ENCODE results near the gene DOHH. TPM values are rescaled to one million over a fixed set of nuclear protein-coding genes. Genes with fewer than 3 reads are reported as not detected.

Gene DOHH
- total and polyA plus RNA-seq, 10 donors = 6.6 to 16.8 (median 10.7) TPM

DNA sequence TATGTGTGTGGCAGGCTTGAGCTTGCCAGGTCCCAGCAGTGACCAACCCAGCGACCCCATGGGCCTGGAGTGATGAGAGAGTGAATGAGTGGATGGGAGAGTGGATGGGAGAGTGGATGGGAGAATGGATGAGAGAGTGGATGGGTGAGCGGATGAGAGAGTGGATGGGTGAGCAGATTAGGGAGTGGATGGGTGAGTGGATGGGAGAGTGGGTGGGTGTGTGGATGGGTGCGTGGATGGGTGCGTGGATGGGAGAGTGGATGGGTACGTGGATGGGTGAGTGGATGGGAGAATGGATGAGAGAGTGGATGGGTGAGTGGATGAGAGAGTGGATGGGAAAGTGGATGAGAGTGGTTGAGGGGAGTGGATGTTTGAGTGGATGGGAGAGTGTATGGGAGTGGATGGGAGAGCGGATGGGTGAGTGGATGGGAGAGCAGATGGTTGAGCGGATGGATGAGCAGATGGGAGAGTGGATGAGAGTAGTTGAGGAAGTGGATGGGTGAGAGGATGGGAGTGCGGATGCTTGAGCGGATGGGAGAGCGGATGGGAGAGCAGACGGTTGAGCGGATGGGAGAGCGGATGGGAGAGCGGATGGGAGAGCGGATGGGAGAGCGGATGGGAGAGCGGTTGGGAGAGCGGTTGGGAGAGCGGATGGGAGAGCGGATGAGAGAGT is 28.2 kb upstream of the DOHH start:
- H3K27ac ChIP-seq = no peak overlapping the region
- DNase-seq = no peak
- peaks cover 10 to 84% (median 72%) of the 10 kb centered on the region in 6 donors for H3K36me3 ChIP-seq
- no peaks in the 10 kb centered on the region for H3K4me1 ChIP-seq
- intact Hi-C loops (cut with DNase I; ENCODE audit: low total_unique reads) = no loop called here
- 91 to 99% (median 94%) methylated on average over 20 of the region's 20 CpGs for WGBS, 5 donors
- H3K27me3 ChIP-seq (replicated peaks in 1 of 7) = no peaks in the 10 kb centered on the region
- H3K4me3 ChIP-seq = no peak overlapping the region
- no peak for TF ChIP-seq POLR2AphosphoS5 (IDR thresholded peaks at IDR 0.05)
- no peak for TF ChIP-seq POLR2A (IDR thresholded peaks at IDR 0.05)
- TF ChIP-seq, protein P1, sequence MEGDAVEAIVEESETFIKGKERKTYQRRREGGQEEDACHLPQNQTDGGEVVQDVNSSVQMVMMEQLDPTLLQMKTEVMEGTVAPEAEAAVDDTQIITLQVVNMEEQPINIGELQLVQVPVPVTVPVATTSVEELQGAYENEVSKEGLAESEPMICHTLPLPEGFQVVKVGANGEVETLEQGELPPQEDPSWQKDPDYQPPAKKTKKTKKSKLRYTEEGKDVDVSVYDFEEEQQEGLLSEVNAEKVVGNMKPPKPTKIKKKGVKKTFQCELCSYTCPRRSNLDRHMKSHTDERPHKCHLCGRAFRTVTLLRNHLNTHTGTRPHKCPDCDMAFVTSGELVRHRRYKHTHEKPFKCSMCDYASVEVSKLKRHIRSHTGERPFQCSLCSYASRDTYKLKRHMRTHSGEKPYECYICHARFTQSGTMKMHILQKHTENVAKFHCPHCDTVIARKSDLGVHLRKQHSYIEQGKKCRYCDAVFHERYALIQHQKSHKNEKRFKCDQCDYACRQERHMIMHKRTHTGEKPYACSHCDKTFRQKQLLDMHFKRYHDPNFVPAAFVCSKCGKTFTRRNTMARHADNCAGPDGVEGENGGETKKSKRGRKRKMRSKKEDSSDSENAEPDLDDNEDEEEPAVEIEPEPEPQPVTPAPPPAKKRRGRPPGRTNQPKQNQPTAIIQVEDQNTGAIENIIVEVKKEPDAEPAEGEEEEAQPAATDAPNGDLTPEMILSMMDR (IDR thresholded peaks at IDR 0.05 in 8 of 11, conservative IDR thresholded peaks at IDR 0.05 in 3 of 11) = no peak
- H3K9me3 ChIP-seq = no peaks in the 10 kb centered on the region

DNA sequence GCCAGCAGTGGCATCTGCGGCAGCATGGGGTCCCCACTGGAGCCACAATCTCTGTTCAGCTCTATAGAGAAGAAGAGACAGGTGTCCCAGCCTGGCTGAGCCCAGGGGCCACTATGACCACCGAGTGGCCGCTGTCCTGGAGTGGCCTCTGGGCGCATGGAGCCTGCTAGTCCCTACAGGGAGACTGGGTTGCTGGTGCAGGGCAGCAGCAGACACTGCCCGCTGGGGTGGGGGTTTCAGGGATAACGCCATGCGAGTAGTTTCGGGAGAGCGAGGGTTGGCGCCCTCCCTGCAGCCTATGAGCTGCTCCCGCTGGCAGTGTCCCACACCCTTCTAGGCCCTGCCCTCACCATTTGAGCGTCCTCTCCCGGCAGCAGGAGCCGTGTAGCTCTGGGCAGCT is 27.6 kb upstream of the DOHH start:
- Histone ChIP-seq H3K4me3 (no peak overlapping the region), H3K36me3 (peaks cover 10 to 84% (median 72%) of the 10 kb centered on the region in 6 donors), H3K4me1 (no peaks in the 10 kb centered on the region), H3K9me3 (no peaks in the 10 kb centered on the region), H3K27me3 (replicated peaks in 1 of 7) (no peaks in the 10 kb centered on the region), H3K27ac (no peak overlapping the region)
- no peak for DNase-seq
- 96 to 99% (median 97%) methylated on average over 12 to 14 of the region's 14 CpGs for WGBS, 5 donors
- intact Hi-C loops (cut with DNase I; ENCODE audit: low total_unique reads) = no loop called here
- TF ChIP-seq POLR2AphosphoS5 (IDR thresholded peaks at IDR 0.05) = no peak
- TF ChIP-seq, protein P1 (IDR thresholded peaks at IDR 0.05 in 8 of 11, conservative IDR thresholded peaks at IDR 0.05 in 3 of 11) = no peak
- TF ChIP-seq POLR2A (IDR thresholded peaks at IDR 0.05) = no peak

DNA sequence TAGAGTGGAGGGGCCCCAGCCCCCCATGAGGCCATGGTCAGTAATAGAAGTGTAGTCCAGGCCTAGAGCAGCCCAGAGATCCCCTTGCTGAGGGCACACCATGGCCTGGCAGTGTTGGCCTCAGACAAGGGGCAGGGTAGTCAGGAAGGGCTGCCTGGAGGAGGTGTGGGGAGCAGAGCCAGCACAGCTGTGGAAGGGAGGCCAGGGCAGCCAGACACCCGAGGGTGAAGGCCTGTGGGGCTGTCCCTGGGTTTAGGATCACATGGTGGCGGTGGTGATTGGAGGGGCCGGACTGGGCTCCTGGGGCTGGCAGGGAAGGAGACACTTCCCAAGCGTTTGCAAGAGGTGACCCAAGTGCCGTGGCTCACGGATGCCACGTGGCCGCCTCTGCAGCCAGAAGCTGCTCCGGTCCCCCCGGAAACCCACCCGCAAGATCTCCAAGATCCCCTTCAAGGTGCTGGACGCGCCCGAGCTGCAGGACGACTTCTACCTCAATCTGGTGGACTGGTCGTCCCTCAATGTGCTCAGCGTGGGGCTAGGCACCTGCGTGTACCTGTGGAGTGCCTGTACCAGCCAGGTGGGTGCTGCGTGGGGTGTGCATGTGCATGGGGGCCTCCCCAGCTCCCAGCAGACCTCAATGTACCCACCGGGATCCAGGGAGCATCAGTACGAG is 26.9 kb upstream of the DOHH start:
- TF ChIP-seq, protein P1 (IDR thresholded peaks at IDR 0.05 in 8 of 11, conservative IDR thresholded peaks at IDR 0.05 in 3 of 11) = no peak
- TF ChIP-seq POLR2A (IDR thresholded peaks at IDR 0.05) (no peak), POLR2AphosphoS5 (IDR thresholded peaks at IDR 0.05) (no peak)
- Histone ChIP-seq H3K36me3 (peaks cover 10 to 84% (median 71%) of the 10 kb centered on the region in 6 donors), H3K27ac (no peak overlapping the region), H3K4me3 (no peak overlapping the region), H3K27me3 (replicated peaks in 1 of 7) (no peaks in the 10 kb centered on the region), H3K4me1 (no peaks in the 10 kb centered on the region), H3K9me3 (no peaks in the 10 kb centered on the region)
- 94 to 99% (median 96%) methylated on average over 17 to 21 of the region's 21 CpGs for WGBS, 5 donors
- intact Hi-C loops (cut with DNase I; ENCODE audit: low total_unique reads) = no loop called here
- no peak for DNase-seq

DNA sequence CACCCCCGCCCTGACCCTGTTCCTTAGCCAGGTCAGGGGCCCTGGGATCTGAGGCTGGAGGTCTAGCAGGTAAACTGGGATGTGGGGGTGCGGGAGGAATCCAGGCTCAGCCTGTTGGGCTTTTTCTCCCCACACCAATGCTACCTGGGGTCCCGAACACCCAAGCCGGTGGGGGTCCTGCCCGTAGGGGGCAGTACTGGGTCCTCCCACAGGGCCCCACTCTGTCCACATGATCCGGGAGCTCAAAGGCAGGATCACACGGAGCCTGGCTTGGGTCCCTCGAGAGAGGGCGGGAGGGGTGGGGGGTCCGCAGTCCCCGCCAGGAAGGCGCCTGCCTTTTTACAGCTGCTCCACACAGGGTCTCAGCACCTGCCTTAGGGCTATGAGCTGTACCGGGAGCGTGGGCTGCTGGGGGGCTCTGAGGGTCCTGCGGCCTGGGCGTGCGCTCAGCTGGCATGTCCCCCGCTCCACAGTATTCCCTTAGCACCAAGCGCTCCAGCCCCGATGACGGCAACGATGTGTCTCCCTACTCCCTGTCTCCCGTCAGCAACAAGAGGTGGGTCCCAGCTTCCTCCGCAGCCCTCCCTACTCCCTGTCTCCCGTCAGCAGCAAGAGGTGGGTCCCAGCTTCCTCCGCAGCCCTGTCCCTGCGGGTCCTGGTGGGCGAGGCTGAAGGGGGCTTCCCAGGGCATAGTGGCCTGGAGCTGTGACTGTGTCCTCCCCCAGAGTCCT is 26.2 kb upstream of the DOHH start:
- DNase-seq = no peak
- H3K4me1 ChIP-seq = no peaks in the 10 kb centered on the region
- no peak overlapping the region for H3K27ac ChIP-seq
- H3K9me3 ChIP-seq = no peaks in the 10 kb centered on the region
- 92 to 98% (median 94%) methylated on average over 23 to 28 of the region's 28 CpGs for WGBS, 5 donors
- H3K27me3 ChIP-seq (replicated peaks in 1 of 7) = no peaks in the 10 kb centered on the region
- peaks cover 10 to 84% (median 67%) of the 10 kb centered on the region in 6 donors for H3K36me3 ChIP-seq
- intact Hi-C loops (cut with DNase I; ENCODE audit: low total_unique reads) = no loop called here
- H3K4me3 ChIP-seq = no peak overlapping the region
- TF ChIP-seq POLR2A (IDR thresholded peaks at IDR 0.05) (no peak), POLR2AphosphoS5 (IDR thresholded peaks at IDR 0.05) (no peak)
- TF ChIP-seq, protein P1 (IDR thresholded peaks at IDR 0.05 in 8 of 11, conservative IDR thresholded peaks at IDR 0.05 in 3 of 11) = no peak
